ENCODE data around the gene BSN.
"Not testable (repeated sequence)": the region's sequence is repeated elsewhere in the genome, so short reads cannot be mapped to it uniquely, and the experiment has no call there.

DNA sequence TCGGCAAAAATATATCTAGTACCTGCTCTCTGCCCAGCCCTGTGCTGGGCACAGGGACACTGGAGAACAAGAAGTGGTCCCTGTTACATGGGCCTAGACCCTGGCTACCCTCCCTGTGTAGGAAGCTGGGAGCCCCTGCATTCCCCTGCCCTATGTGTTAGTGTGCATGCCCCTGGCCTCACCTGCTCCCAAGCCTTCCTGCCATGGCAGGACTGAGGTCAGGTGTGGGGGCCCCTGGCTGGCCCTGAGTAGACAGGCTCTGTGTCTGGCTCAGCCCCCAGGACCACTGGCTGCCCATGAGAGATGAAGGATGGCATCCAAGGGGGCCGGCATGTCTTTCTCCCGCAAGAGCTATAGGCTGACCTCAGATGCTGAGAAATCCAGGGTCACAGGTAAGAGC lies 136.6 kb downstream of the BSN start:
- TF ChIP-seq EZH2 (IDR thresholded peaks at IDR 0.05; ENCODE audit: low read depth): not testable (repeated sequence)
- TF ChIP-seq, protein P1, sequence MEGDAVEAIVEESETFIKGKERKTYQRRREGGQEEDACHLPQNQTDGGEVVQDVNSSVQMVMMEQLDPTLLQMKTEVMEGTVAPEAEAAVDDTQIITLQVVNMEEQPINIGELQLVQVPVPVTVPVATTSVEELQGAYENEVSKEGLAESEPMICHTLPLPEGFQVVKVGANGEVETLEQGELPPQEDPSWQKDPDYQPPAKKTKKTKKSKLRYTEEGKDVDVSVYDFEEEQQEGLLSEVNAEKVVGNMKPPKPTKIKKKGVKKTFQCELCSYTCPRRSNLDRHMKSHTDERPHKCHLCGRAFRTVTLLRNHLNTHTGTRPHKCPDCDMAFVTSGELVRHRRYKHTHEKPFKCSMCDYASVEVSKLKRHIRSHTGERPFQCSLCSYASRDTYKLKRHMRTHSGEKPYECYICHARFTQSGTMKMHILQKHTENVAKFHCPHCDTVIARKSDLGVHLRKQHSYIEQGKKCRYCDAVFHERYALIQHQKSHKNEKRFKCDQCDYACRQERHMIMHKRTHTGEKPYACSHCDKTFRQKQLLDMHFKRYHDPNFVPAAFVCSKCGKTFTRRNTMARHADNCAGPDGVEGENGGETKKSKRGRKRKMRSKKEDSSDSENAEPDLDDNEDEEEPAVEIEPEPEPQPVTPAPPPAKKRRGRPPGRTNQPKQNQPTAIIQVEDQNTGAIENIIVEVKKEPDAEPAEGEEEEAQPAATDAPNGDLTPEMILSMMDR (conservative IDR thresholded peaks at IDR 0.05): not testable (repeated sequence)
